GM12873 (cell line): Measurements from ENCODE around the gene CA9.

Experiments
- CTCF ChIP-seq: IDR thresholded peaks from 2 replicates; pipeline ENCODE4 v1.5.1; 2012; ENCODE audit warnings: low read depth, mild to moderate bottlenecking, moderate library complexity, low read length, control low read depth; ENCODE audit not compliant: insufficient read depth; ENCODE audit errors: missing control alignments

CA9 gene

GRCh38 chr9:35679766-35680330 is 6.1 kb downstream of the CA9 start:
- TF ChIP-seq CTCF = no peak

GRCh38 chr9:35680331-35681105 is 6.8 kb downstream of the CA9 start:
- TF ChIP-seq CTCF = no peak

GRCh38 chr9:35681341-35682002 is 7.7 kb downstream of the CA9 start:
- TF ChIP-seq CTCF = no peak

GRCh38 chr9:35682051-35682450 is 8.3 kb downstream of the CA9 start:
- no peak for TF ChIP-seq CTCF

- TF ChIP-seq CTCF = no peak
These were observed 9.0 kb downstream of the CA9 start for GRCh38 chr9:35682520-35683315.

- TF ChIP-seq CTCF = no peak
These were observed 9.6 kb downstream of the CA9 start for GRCh38 chr9:35683323-35683722.

- TF ChIP-seq CTCF = no peak
These were observed 11.2 kb downstream of the CA9 start for GRCh38 chr9:35684921-35685320.
